ENCODE measurements around the gene TBC1D22A. TPM values are rescaled to one million over a fixed set of nuclear protein-coding genes. Genes with fewer than 3 reads are reported as not detected.
"Not testable (repeated sequence)": the region's sequence is repeated elsewhere in the genome, so short reads cannot be mapped to it uniquely, and the experiment has no call there.

Gene TBC1D22A
- total RNA-seq, 1 donor from 2014 or later = 8.9 TPM

DNA sequence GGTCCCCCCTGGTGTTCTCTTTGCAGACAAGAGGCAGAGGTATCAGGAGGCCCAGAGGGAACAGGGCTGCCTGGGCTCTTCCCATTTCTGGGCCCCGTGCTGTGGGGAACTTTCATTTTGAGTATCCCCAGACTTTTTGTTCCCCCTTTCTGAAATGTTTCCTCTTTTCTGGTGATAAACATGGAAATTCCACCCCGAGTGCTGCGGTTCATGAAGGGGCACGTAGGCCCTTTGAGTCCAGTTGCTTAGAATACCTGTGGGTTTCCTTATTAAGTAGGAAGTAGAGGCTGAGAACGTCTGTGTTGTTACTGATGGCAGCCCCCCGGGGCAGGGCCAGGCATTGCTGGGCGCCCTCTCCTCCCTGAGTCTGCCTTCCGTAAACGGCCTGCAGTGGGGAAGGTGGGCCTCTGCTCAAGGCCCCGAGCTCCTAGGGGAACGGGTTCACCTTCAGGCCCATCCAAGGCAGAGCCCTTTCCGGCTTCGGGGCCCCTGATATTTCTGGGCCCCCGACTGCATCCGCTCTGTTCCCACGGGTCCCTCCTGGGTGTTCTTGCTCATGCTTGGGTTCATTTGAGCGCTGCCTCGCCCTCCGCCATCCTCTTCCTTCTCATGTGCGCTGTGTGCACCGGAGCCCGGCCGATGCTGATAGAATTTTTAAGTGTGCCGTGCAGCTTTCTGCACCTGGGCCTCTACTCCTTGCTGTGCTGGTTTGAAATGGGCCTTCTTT, 12.0 kb downstream of the TBC1D22A start:
- no peak for DNase-seq

DNA sequence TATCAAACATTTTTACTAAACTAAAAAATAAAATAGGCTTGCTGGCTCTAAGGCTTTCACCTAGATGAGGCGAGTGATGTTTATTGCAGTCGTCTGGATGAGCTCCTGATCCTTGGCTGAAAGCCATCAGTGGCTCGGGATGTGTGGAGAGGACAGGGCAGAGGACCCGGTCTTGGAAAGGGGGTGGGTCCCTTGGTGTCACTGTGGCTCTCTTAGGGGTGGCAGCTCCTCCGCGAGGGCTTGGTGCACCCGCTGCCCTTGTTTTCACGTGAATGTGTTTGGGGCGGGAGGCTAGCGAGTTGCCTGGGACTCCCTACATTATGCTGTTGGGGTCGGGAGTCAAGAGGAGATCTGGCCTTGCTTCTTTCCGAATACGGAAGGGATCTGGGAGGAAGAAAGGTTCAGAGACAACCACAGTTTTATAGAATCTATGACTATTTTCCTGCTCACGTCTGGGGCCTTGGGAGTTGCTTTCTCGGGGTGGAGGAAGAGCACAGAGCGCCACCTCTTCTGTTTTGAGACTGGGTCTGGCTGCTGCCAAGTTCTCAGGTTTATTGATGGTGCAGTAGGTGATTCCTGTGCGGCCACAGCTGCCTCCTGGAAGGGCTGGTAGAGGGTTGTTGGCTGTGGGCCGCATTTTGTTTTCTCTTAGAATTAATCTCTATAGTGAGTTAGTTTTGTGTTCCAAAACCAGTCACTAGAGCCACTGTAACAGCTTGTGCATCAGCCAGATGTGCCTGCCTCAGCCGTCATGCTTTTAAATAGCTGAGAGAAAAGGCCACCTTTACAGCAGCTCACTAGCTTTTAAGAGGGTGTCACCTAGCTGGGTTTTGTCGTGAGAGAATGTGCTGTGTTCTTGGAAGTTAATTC, 12.8 kb downstream of the TBC1D22A start:
- DNase-seq = no peak

DNA sequence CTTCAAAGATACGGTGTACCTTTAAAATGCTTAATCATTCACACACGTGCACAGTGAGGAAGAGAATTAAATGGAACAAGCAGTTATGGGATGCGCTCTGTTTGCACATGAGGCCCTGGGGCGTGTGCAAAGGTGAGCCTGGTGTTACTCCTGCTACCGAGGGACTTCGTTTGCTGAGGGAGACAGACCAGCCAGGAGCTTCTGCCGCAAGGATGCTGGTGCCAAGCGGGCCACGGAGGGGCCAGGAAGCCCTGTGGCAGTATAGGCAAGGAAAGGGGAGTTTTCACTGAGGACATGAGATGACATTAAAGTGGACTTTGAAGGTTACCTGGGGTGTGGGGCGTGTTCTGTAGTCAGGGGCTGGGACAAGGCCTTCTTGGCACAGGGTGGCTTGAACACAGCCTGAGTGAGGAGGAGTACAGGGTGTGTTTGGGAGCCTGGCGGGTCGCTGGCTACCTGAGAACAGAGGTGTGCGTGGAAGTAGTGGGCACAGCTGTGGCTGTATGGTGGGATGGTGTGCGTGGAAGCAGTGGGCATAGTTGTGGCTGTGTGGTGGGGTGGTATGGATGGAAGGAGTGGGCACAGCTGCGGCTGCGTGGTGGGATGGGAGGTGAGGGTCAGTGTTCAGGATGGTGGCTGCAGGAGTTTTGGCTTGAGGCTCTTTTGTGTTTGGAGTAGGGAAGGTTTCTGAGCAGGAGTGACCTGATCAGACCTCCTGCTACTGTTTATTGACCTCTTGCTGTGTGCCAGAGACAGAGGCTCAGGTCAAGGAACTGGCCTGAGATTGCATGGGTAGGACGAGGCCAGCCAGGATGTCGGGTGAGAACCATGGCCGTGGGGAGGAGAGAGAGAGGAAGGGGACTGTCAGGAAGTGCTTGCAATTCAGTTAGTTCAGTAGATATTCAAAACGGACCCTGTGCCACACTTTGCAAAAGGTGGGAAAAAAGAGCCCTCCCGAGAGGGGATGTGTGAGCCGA, 13.7 kb downstream of the TBC1D22A start:
- no peak for DNase-seq

DNA sequence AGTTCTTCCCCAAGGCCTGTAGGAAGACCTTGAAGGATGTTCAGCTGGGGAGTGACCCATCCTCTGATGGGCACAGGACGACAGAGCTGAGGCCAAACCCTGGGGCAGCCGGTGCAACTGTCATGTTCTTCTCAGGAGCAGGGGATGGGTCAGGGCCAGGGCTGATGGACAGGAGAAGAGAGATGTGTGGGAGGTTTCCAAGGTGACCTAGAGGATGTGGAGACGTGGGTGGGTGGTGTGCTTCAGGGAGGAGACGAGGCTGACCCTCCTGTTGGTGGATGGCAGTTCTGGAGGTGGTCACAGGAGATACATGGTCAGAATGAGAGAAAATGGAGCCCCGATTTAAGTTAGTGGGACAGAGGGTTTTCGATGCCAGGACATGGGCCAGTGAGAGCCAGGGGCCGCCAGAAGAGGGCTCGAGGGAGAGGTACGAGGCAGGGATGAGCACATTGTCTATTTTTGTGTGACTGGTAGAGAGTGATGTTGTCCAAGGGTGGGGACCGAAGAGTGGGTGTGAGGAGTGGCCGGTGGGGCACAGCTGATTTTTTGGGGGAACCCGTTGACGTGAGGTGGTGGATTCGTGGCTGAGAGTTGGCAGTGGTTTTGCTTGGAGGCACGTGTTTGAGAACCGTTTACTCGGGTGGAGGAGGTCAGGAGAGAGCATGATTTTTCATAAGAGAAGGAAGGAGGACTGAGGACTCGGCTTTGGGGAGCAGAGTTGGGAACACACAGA, 14.6 kb downstream of the TBC1D22A start:
- no peak for DNase-seq

DNA sequence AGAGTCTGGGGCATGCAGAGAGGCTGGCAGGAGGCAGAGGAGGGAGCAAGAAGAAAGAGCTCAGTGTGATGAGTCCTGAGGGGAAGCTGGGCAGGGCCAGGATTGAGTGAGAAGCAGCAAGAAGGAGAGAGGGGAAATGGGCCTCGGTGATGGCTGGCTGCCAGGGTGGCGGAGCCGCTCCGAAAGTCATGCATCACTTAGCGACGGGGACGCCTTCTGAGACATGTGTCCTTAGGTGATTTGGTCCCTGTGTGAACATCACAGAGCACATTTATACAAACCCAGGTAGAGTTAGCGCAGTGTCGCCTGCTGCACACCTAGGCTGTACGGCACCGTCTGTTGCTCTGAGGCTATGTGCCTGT, 15.1 kb downstream of the TBC1D22A start:
- no peak for DNase-seq

DNA sequence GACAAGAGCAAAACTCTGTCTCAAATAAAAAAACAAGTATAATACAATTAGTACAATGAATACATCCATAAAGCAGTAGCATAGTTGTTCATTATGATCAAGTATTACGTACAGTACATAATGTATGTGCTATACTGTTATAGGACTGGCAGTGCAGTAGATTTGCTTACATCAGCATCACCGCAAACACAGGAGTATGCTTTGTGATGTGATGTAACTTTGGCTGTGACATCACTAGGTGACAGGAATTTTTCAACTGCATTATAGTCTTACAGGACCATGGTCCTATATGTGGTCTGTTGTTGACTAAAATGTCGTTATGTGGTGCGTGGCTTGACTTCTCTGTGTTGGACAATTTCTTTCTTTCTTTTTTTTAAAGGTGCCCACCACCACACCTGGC, 16.6 kb downstream of the TBC1D22A start:
- DNase-seq = no peak

DNA sequence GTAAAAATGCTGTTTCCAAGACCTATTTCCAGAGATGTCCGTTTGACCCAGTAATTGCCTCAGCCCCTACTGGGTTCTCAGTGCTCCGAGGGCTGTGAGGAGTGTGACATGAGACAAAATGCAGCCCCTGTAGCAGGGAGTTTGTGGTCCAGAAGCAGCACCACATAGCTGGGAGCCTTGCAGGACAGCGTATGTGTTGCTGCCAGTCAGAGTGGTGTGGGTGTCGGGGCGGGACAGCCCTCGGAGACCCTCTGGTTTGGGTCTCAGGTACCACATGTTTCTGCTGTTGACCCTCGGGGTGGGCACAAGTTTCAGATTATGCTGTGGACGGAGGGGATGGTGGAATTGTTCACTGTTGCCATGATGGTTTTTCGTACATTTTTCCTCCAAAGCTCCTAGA, 17.2 kb downstream of the TBC1D22A start:
- no peak for DNase-seq

DNA sequence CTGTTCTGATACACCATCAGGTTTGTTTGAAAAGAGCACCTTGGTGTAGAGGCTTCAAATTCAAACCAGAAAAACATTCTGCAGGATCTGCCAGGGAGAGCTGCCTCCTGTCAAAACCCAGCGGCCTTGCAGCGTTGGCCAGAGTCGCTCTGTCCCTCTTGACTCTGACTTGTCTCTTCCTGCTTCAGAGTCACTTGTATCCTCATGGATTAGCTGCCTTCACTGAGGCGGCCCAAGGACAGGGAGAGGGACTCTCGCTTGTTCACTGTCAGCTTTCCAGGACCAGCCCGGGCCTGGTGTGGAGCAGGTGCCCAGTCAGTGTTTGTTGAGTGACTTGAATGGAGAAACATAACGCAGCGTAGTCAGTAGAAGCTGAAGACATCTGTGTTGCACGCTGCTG, 18.0 kb downstream of the TBC1D22A start:
- DNase-seq = no peak

DNA sequence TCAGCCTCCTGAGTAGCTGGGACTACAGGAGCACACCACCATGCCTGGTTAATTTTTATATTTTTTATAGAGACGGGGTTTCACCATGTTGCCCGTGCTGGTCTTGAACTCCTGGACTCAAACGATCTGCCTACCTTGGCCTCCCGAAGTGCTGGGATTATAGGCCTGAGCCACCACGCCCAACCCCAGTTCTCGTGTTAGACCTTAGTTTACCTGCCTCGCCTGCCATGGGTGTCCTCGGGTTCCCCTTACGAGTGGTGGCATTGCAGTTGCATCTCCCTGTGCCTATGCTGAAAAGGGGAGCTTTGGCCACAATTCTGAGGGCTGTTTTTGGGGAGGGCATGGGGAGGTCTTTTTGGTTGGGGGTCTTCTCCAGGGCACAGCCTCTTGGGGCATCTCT, 18.8 kb downstream of the TBC1D22A start:
- DNase-seq = no peak

DNA sequence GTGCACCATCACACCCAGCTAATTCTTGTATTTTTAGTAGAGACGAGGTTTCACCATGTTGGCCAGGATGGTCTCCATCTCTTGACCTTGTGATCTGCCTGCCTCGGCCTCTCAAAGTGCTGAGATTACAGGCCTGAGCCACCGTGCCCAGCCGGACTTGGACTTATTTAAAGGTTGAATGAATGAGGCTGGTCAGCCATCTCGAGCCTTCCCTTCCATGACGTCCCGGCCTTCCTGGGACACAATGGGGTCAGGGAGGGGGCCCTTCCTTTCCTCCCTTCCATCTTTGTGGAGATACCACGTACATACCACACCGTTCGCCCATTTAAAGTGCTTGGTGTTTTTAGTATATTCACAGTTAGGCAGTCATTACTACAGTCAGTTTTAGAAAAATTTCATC, 19.8 kb downstream of the TBC1D22A start:
- DNase-seq = not testable (repeated sequence)

DNA sequence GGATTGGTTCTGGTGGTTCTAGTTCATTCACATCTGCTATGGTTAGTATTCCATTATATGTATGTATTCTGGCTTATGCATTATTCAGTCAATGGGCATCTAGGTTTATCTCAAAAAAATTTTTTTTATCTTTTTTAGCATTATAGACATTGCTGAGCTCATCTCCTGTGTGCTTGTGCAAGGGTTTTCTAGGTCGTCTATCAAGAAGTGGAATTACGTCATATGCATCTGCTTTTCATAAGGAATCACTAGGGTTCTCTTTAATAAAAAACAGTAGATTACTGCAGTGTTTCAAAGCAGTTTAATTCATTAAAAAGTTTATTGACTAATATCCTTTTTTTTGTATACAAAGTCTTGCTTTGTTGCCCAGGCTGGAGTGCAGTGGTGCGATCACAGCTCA, 21.3 kb downstream of the TBC1D22A start:
- no peak for DNase-seq

DNA sequence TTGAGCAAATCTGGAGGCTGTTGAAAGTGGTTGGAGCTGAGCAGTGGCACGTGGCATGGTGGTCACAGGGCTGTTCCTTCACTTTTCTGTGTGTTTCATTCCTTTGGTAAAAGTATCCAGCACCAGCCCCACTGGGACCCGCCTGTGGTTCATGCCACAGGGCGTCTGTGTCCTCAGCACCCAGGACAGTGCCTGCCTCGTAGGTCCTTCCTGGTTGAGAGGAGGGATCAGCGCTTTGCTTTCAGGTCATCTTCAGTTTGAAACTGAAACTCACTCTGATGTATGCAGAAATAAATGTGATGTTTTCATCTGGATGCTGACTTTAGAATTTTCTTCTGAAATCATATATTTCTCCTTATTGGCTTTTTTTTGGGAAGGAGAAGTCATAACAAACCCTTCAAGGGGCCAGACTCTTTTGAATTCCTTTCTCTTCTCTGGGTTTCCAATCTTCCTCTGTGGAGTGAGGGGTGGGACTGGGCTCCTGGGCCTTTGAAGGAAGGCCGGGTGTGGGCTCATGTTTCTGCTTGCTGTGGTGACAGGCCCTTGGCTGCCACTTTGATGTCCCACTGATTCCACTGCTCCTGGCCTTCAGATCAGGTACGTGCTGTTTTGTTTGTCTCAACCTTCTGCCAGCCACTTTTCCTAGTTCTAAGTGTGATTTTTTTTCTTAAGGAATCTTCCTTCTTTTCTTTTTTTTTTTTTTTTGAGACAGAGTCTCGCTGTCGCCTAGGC, 26.2 kb downstream of the TBC1D22A start:
- DNase-seq = no peak

DNA sequence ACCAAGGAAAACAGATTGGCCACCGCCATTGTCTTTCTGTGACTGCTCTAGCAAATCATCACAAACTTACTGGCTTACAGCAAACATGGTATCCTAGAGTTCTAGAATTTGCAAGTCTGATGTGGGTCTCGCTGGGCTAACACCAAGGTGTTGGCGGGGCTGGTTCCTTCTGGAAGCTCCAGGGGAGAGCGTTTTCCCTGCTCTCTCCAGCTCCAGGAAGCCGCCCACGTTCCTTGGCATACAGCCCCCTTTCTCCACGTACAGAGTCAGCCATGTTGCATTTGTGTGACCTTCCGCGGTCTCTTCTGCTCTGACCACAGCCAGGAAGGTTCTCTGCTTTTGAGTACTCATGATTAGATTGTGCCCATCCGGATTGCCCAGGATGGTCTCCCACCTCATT, 27.5 kb downstream of the TBC1D22A start:
- no peak for DNase-seq

DNA sequence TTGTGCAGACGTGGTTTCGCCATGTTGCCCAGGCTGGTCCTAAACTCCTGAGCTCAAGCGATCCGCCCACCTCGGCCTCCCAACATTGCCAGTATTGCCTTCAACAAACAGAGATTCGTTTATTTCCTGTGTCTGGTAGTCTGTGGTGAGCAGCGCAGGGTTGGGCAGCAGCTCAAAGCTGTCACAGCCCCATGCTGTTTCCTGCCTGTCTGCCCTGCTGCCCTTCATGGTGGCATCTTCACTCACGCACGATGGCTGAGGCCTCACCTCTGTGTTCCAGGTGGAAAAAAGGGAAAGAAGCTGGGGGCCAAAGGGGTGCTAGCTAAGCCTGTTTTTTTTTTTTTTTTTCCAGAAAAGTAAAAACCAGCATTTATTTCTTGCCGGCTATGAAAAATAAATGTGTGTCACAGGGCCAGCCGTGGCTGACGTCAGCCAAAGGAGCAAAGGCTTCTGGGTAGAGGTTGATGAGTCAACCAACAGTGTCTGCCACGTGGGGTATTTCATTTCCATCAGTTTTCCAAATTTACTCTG, 28.8 kb downstream of the TBC1D22A start:
- DNase-seq = no peak

DNA sequence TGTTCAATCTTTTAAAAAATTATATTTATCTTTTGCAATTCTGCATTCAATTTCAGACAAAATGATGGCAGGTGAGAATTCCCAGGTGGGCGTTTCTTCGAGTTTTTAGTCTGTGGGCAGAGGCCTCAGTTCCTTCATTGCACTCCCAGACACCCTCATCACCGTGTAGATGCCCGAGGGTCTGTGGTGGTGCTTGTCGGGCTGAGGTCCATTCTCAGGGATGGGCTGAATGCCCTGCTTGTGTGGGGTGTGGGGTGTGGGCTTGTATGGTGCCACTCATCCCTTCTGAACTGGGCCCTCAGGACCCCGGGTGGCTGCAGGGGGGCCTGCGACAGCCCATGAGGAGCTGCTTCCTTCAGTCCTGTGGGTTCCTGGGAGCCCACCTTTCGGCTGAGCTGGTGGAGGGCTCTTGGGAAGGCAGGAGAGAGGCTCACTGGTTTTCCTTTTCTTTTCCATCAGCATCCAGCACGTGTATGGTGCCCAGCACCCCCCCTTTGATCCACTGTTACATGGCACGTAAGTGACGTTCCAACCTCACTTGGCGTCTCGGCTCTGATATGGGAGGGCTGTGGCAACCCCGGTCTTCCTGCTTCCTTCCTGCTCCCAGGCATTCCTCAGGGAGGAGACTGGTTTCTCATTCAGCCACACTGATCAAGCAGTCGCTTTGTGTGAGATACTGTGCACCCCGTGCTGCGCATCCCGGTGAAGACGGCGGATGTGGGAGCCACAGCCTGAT, 29.8 kb downstream of the TBC1D22A start:
- DNase-seq = no peak

DNA sequence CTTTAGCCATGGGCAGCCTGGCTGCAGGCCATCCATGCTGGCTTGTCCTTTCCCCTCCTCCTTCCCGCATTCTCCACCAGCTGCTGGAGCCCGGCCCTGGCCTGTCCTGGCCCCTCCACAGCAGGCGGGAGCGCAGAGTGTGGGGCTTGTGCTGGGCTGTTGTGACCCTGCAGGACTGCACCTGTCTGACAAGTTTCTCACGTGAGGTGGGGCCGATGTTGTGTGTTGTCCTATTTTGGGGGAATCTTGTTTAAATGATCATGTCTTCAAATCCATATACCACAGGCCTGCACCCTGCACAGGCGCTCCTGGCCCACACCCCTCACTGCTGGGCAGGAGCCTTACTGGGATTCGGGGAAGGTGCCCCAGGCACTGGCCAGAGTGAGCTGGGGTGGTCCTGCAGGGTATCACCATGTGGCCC, 30.4 kb downstream of the TBC1D22A start:
- no peak for DNase-seq

DNA sequence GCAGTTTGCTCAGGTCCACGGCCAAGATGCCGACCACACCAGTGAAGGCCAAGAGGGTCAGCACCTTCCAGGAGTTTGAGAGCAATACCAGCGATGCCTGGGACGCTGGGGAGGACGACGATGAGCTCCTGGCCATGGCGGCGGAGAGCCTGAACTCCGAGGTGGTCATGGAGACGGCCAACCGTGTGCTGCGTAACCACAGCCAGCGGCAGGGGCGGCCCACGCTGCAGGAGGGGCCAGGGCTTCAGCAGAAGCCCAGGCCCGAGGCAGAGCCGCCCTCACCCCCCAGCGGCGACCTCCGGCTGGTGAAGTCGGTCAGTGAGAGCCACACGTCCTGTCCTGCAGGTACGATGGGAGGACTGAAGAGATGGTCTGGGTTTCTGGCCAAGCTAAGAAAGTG, 31.0 kb downstream of the TBC1D22A start:
- DNase-seq = no peak

DNA sequence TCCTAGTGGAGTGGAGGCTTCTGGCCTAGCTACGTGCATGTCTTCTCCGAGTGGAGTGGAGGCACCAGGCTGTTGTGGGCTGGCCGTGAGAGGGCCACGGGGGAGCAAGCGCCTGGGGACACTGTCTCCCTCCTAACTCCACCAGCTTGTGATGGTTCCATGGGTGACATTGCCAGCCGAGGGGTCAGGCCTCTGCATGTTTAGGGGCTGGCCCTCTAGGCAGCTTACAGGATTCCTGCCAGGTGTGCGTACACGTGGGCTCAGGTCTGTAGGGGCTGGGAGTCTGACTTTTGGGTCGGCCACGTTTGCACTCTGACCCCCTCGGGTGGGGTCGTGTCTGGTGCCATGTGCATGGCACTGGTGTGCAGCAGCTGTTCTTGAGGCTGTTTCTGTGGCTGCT, 31.6 kb downstream of the TBC1D22A start:
- no peak for DNase-seq

DNA sequence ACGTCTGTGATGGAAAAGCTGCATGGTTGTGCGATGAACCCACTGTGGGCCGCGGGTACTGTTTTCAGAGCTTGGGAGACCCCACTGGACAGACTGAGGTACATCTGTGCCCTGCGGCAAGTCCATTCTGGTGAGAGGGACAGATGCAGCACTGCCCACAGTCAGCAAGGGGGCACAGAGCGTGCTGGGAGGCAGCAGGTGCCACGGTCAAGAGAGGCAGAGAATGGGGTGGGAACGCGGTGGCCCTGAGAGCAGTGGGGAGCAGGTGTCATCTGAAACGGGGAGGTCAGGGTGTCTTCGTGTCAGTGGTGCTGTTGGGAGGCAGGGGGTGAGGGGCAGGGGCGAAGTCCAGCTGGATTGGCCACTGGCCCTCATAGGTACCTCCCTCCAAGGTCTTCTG, 32.0 kb downstream of the TBC1D22A start:
- no peak for DNase-seq

DNA sequence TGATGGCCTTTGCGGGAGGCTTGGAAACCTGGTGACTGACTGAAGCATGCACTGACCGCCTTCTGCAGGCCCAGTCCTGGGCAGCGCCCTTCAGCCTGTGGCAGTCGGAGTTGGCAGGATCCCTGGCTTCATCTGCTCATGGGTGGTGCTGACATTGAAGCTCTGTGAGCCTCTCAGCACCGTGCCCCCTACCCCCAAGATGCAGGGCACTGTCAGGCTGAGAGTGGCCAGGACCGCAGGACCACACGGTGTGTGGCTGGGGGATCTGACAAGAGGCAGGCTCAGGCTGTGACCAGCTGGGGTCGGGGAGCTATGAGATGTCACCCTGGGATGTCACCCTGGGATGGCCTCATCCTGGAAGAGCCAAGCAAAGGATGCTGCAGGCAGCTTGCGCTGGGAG, 32.7 kb downstream of the TBC1D22A start:
- DNase-seq = no peak

Measured in skin of body (tissue), 2 donors.